HepG2 (cell line): ENCODE measurements around the gene ADCY1. TPM values are rescaled to one million over a fixed set of nuclear protein-coding genes. Genes with fewer than 3 reads are reported as not detected.

Experiments used
- ATAC-seq: fragments of 200-7000 bp; cut with Tn5 transposase; 3 replicates; pipeline ENCODE4 v1.9.1; 2020; ENCODE audit warnings: mild to moderate bottlenecking, moderate library complexity
- BruUV-seq: library from RNA; stranded (reverse); fragments of 400-500 nt; replicated peaks from 2 replicates; lab custom pipeline; 2021; lab: Mats Ljungman, UMichigan
- CTCF ChIA-PET: fragments of 300-600 bp; formaldehyde crosslinking; extraction: SDS; loops from one replicate; lab custom pipeline; 2021; ENCODE audit warnings: low total read pairs, inconsistent platforms, low intra/inter-chr PET ratio; lab: Yijun Ruan, JAX
- POLR2A ChIA-PET: fragments of 350-600 bp; sonication (Branson Sonifier 250); formaldehyde crosslinking; loops from one replicate; lab custom pipeline; 2020; ENCODE audit warnings: antibody characterized with exemption, inconsistent platforms; lab: Yijun Ruan, JAX
- DNase-seq: peaks from one replicate; pipeline ENCODE4 v3.0.0-alpha.2; 2015; ENCODE audit warnings: low spot score
- FAIRE-seq: peaks from 3 replicates; lab custom pipeline; 2011; peaks lifted over from hg19 to GRCh38; lab: Jason Lieb, UNC
- H2AFZ ChIP-seq: one replicate; pipeline ENCODE4 v1.6.1; 2011; ENCODE audit warnings: low read length, inconsistent platforms
- H3K27ac ChIP-seq: fragments of 300-600 bp; 3 replicates; pipeline ENCODE4 v1.8.0; 2011; ENCODE audit warnings: mixed run types, mild to moderate bottlenecking, mixed read lengths, low read length, inconsistent platforms; ENCODE audit not compliant: insufficient read depth; ENCODE audit errors: extremely low read length
- H3K27me3 ChIP-seq, 2 experiments: fragments of 200-600 bp in 1 of 2; 2 replicates in 1 of 2; 3 replicates in 1 of 2; pipeline versions ENCODE4 v1.6.0 to v1.8.0; 2011; ENCODE audit warnings: low read length in 2 of 2, mild to moderate bottlenecking in 2 of 2, moderate library complexity in 2 of 2, inconsistent platforms in 1 of 2; ENCODE audit not compliant: insufficient read depth in 2 of 2, control insufficient read depth in 1 of 2
- H3K36me3 ChIP-seq, 2 experiments: fragments of 200-600 bp in 1 of 2; replicated peaks in 1 of 2; 2 replicates in 1 of 2; 3 replicates in 1 of 2; pipeline versions ENCODE4 v1.5.1 to v1.8.0; 2011; ENCODE audit warnings: low read length in 2 of 2, inconsistent platforms in 1 of 2; ENCODE audit not compliant: insufficient read depth in 2 of 2, control insufficient read depth in 1 of 2
- H3K4me1 ChIP-seq: 2 replicates; pipeline ENCODE4 v1.5.1; 2012; ENCODE audit warnings: low read length, inconsistent platforms; ENCODE audit not compliant: insufficient read depth
- H3K4me2 ChIP-seq: 2 replicates; pipeline ENCODE4 v1.6.0; 2011; ENCODE audit warnings: low read depth, low read length, inconsistent platforms
- H3K4me3 ChIP-seq, 3 experiments: fragments of 200-600 bp in 1 of 3; sonication (generic), shearing (Covaris generic) in 1 of 3; replicated peaks in 1 of 3; 2 replicates each; pipeline ENCODE4 v1.5.1; 2011 to 2016; ENCODE audit warnings: low read length in 3 of 3, inconsistent platforms in 2 of 3, low read depth in 2 of 3, mild to moderate bottlenecking in 2 of 3, control low read depth in 1 of 3, mixed read lengths in 1 of 3; ENCODE audit not compliant: insufficient read depth in 1 of 3
- H3K79me2 ChIP-seq: one replicate; pipeline ENCODE4 v1.6.1; 2011; ENCODE audit warnings: low read length, inconsistent platforms; ENCODE audit not compliant: insufficient read depth
- H3K9ac ChIP-seq: 2 replicates; pipeline ENCODE4 v1.6.0; 2011; ENCODE audit warnings: mild to moderate bottlenecking, low read depth, low read length, inconsistent platforms; ENCODE audit not compliant: insufficient read depth
- H3K9me3 ChIP-seq: 2 replicates; pipeline ENCODE4 v1.5.1; 2012; ENCODE audit warnings: mild to moderate bottlenecking, low read length
- H4K20me1 ChIP-seq: 2 replicates; pipeline ENCODE4 v1.6.0; 2011; ENCODE audit warnings: inconsistent platforms, mild to moderate bottlenecking, low read length, moderate library complexity; ENCODE audit not compliant: insufficient read depth
- ARID3A ChIP-seq: IDR thresholded peaks from 2 replicates; pipeline ENCODE4 v1.6.1; 2012; ENCODE audit warnings: low read depth, low read length, improper control_type of control experiment
- GMEB1 ChIP-seq: sonication (generic); formaldehyde crosslinking; IDR thresholded peaks from 2 replicates; pipeline ENCODE4 v1.5.1; 2020; ENCODE audit warnings: missing genetic modification reagents, mild to moderate bottlenecking, borderline replicate concordance
- KLF6 ChIP-seq: IDR thresholded peaks from 2 replicates; pipeline ENCODE4 v1.8.0; 2016; ENCODE audit warnings: missing biosample characterization, missing genetic modification reagents
- NR2C2 ChIP-seq: sonication (generic); formaldehyde crosslinking; IDR thresholded peaks from 2 replicates; pipeline ENCODE4 v1.4.0; 2020; ENCODE audit warnings: missing genetic modification reagents, mild to moderate bottlenecking, moderate library complexity, borderline replicate concordance
- TFAP4 ChIP-seq: sonication (generic); IDR thresholded peaks from 2 replicates; pipeline ENCODE4 v1.6.1; 2016; ENCODE audit warnings: low read depth, borderline replicate concordance
- XRCC5 ChIP-seq: fragments of 200-400 bp; formaldehyde crosslinking; optimal IDR thresholded peaks from 2 replicates; pipeline ENCODE3; 2017; ENCODE audit warnings: mild to moderate bottlenecking, low read length
- ZBTB44 ChIP-seq: sonication (generic); formaldehyde crosslinking; IDR thresholded peaks from 2 replicates; pipeline ENCODE4 v1.4.0; 2020; ENCODE audit warnings: missing genetic modification reagents
- ZNF704 ChIP-seq: sonication (generic); formaldehyde crosslinking; IDR thresholded peaks from 2 replicates; pipeline ENCODE4 v1.8.1; 2023; ENCODE audit warnings: mild to moderate bottlenecking, inconsistent platforms, moderate library complexity, missing genetic modification reagents, borderline replicate concordance
- ZNF883 ChIP-seq: sonication (generic); formaldehyde crosslinking; IDR thresholded peaks from 2 replicates; pipeline ENCODE4 v1.5.1; 2020; ENCODE audit warnings: mild to moderate bottlenecking, missing genetic modification reagents; ENCODE audit errors: not compliant biosample characterization
- in situ Hi-C: cut with HindIII; loops from 2 replicates; pipeline ENCODE4 v1.10.0; 2017; ENCODE audit warnings: low pct_unique_long_range_greater_than_20kb; ENCODE audit not compliant: extremely low pct_ligation_motif_present
- intact Hi-C: fragments of 100-400 bp; cut with micrococcal nuclease; formaldehyde crosslinking; loops from one replicate; pipeline ENCODE4 v1.10.0; 2022; ENCODE audit not compliant: unreplicated experiment
- polyA plus RNA-seq, 8 experiments: library from polyadenylated mRNA; depleted of rRNA in 3 of 8; stranded (reverse) in 7 of 8; unstranded in 1 of 8; fragments of >200 nt; fragmentation: Illumina TruSeq in 4 of 8; extraction: Trizol in 4 of 8; gene quantifications; 2 replicates each; pipeline versions ENCODE4 v1.2.1 to v1.2.3, GENCODE V29; 2011 to 2016; ENCODE audit warnings: low read depth in 4 of 8, missing spikeins in 1 of 8, mixed read lengths in 1 of 8; ENCODE audit not compliant: insufficient read depth in 1 of 8
- total RNA-seq, 5 experiments: library from RNA; depleted of rRNA; stranded (reverse); fragments of >200 nt; fragmentation: Illumina TruSeq; extraction: Trizol; gene quantifications; 2 replicates each; pipeline ENCODE4 v1.2.3, GENCODE V29; 2016; ENCODE audit warnings: low read depth in 1 of 5

ADCY1 gene
- total and polyA plus RNA-seq, 2 of the 13 experiments (the other 11 are each of a cell fraction or from before 2014, with no cell fraction given): 0.80 to 1.2 TPM

GRCh38 chr7:45699015-45699309, 124.8 kb downstream of the ADCY1 start:
- no peak overlapping the region for H3K27ac ChIP-seq

More at GRCh38 chr7:45699015-45699309, 124.8 kb downstream of the ADCY1 start:
- DNase-seq: no peak
- no peaks in the 10 kb centered on the region for H3K79me2 ChIP-seq
- no peak for FAIRE-seq
- ChIA-PET POLR2A (no interaction called here), CTCF (no interaction called here)
- BruUV-seq: no TSS peak
- H3K27me3 ChIP-seq: peaks cover 4% of the 10 kb centered on the region in 2 experiments; a peak in 2 of 5 replicates
- H4K20me1 ChIP-seq: no peaks in the 10 kb centered on the region
- no peak for TF ChIP-seq NR2C2 (CRISPR knock-in tag)
- TF ChIP-seq ZNF883: no peak
- TF ChIP-seq ZNF704 (CRISPR knock-in tag): no peak
- no peak for TF ChIP-seq XRCC5
- TF ChIP-seq ZBTB44 (CRISPR knock-in tag): no peak
- no peak for TF ChIP-seq KLF6 (CRISPR knock-in tag)
- TF ChIP-seq GMEB1 (CRISPR knock-in tag): no peak
- TF ChIP-seq TFAP4: no peak
- TF ChIP-seq ARID3A: no peak
- in situ Hi-C loops: no loop called here
- no peak overlapping the region for H2AFZ ChIP-seq
- no peaks in the 10 kb centered on the region for H3K9me3 ChIP-seq
- no peak overlapping the region for H3K4me3 ChIP-seq
- ATAC-seq: no peak
- intact Hi-C loops: no loop called here
- H3K36me3 ChIP-seq: no peaks in the 10 kb centered on the region
- no peak overlapping the region for H3K9ac ChIP-seq
- peaks cover 32% of the 10 kb centered on the region for H3K4me1 ChIP-seq
- no peak overlapping the region for H3K4me2 ChIP-seq
